Sciatic nerve (tissue), 2 donors: ENCODE data around the gene CCDC136. TPM values are rescaled to one million over a fixed set of nuclear protein-coding genes. Genes with fewer than 3 reads are reported as not detected.

Experiments
- ATAC-seq: fragments of 200-7000 bp; cut with Tn5 transposase; one replicate; pipeline ENCODE4 v1.9.1; 2020; ENCODE audit warnings: mild to moderate bottlenecking, moderate library complexity
- DNase-seq: peaks from one replicate; pipeline ENCODE4 v3.0.0-alpha.2; 2020; ENCODE audit warnings: low spot score
- intact Hi-C: fragments of 100-400 bp; cut with DNase I; formaldehyde crosslinking; loops from one replicate; pipeline ENCODE4 v1.14.2; 2022
- total RNA-seq: library from RNA; stranded (reverse); fragmentation: NEBNext Ultra II Directional; extraction: Animal tissue kit (Norgen Biotek cat#: 25700); gene quantifications from one replicate; pipeline ENCODE4 v1.2.1, GENCODE V29; 2021
- donor health status: DM: no; HTN: no; CAD: no.
- donor health status: DM: no; HTN: no; CAD: no.

Gene CCDC136
- total RNA-seq, 1 donor from 2014 or later: 5.9 TPM

DNA sequence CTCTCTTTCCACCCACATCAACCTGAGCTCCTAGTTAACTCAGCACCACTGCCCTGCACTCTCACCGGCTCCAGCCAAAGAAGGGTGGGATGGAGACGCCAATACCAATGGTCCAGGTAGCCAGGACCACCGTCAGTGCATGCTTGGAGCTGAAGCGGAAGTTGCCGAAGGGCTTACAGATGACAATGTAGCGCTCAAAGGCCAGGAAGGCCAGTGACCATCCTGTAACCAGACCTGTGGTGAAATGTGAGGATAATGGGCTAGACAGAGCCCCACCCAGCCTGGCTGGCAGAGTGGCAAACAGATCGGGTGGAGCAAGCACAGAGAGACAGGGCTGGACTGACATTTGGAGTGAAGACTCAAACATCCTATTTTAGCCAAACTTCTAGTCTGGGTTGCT lies 16.8 kb upstream of the CCDC136 start:
- ATAC-seq (no peak), DNase-seq (no peak)
- intact Hi-C loops: no loop called here

DNA sequence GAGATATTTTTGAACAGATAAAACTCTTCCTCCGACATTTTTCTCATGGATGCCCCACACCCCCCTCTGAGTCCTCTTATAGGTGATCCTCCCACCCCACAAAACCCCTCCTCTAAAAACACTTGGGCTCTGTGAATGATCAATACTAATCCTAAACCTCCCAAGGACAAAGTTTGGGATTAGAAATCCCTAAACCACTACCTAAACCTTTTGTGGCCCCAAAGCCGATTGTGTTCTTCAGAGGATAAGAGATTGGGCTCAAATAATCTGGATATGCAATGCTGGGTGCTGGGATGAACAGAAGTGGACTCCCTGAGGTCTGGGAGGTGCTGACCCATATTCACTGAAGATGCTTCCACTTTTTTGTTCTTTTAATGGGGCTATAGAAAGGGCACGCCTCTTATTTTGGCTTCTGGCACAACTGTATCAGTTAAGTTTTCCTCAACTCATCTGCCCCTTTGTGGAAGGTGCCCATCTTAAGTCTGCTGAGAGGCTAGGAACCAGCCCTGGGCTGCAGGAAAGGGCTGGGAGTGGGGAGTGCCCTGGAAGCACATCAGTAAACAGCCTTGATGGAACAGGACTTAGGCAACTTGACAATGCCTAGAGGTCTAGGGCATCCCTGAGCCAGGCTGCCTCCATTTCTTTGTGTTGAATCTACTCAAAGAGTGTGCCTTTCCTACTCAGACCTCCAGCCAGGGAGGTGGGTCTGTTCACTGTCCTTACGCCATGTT lies 15.9 kb upstream of the CCDC136 start, which contains the start of gene OPN1SW:
Gene OPN1SW (minus strand): TSS at position 51 of the 731 bp plus-strand sequence. CDS start 13 bp downstream, at position 38.
- intact Hi-C loops: no loop called here
- ATAC-seq (no peak), DNase-seq (no peak)

DNA sequence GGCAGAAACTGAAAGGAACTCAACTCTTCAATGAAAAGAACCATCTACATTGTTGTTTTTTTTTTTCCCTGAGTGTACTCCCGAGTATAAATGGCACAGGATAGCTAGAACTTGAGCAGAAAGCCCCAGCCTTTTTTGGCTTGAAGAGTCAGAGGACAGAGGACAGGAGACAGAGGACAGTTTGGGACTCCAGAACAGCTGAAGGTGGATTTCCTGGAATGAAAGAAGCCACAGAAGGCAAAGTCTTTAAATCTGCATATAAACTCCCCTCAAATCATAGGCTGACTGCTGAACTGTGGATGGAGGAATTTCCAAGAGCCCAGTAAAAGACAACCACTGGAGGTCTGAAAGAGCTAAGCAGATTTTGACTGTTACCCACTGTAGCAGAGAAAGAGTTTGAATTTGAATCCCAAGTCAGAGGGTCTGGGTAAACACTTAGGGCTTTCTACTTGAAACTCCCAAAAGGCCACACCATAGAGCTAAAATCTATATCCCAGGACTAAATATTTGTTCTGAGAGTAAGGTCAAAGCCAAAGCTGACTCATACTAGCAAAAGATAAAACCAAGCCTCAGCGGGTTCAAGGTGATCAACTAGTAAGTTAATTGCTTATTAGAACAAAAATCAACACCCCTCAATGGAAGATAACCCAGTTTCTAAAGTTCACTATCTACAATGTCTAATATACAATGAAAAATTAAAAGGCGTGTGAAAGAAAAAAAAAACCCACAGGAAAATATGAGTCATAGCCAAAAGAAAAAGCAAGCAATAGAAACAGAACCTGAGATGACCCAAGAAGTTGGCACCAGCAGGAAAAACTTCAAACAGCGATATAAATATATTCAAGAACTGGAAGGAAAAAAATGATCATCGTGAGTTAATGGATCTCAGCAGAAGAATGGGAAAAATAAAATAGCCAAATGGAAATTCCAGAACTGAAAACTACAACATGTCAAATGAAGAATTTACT lies 14.3 kb upstream of the CCDC136 start:
- no peak for ATAC-seq
- no peak for DNase-seq
- intact Hi-C loops: no loop called here

DNA sequence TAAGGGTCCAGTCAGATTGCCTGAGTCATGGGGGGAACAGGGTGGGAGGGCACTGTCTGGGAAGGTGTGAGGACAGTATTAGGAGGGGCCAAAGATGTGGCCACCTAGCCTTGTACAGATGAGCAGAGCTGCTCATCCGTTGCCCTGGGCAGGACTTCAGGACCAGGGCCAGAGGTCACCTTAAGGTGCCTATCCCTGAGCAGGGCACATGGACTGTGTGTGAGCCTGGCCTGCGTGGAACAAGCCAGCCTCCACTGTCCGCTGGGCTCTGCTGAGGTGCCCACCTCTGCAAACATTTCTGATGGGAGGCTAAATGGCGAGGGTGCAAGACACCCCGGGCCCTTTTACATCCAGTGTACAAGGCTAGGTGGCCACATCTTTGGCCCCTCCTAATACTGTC lies 12.8 kb upstream of the CCDC136 start:
- DNase-seq: no peak
- intact Hi-C loops: no loop called here
- ATAC-seq: no peak

DNA sequence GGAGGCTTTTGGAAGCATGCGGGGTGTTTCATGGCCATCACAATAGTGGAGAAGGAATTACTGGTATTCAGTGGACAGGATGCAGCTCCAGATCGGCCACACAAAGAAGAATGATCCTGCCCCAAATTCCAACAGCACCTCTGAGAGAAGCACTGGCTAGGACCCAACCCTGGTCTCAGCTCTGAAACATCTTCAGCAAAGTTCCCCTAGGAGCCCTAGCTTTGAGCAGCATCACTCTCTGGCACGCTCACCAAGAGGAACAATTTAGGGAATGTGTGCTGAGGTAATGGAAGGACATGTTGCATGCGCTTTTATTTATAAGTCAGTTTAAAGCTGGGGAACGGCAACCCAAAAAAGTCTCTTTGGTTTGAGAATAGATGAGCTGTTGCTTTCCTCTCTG lies 10.6 kb upstream of the CCDC136 start:
- DNase-seq (no peak), ATAC-seq (peak; percentile 80)
- intact Hi-C loops: no loop called here

DNA sequence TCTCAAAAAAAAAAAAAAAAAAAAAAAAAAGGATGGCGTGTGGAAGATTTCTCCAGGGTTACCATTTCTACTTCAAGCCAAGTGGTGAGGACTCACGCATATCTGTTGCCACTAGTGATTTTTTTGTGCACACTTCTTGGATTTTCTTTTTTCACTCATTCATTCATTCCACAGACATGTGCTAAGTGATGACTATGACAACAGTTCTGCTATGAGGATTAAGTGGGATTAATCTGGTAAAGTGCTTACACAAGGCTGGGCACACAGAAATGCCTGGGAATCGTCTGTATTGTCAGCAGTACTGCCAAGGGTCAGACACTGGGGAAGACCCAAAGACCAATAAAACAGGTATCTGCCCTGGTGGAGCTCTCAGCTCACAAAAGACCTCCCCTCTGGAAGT lies 9.9 kb upstream of the CCDC136 start:
- DNase-seq (no peak), ATAC-seq (no peak)
- intact Hi-C loops: no loop called here

DNA sequence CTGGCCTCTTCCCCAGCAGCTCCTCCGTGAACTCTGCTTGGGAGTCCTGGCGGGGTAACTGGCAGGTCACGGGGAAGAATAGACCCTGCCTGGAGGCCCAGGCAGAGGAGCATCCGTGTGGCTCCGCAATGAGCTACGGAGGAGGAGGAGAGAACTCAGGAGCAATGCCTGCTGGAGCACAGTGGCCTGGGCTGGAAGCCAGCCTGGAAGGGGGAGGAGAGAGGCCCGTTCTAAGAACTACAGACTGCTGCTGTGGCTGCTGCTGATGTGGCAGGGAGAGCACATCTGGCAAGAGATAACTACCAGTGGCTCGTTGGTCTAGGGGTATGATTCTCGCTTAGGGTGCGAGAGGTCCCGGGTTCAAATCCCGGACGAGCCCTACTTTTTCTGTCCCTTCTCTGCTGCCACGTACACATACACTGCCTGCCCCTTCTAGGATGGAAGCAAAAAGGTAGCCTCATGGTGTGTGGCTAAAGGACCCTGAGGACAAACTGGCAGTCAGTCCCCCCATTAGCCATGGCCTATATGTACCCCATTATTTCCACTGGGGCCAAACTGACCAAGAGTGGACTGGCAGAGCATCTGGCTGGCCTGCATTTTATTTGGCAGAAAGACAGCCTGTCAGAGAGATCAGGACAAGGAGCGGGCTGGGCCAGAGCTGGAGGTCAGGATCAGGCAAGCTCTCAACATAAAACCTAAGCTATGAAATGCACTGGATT lies 8.5 kb upstream of the CCDC136 start:
- intact Hi-C loops: no loop called here
- ATAC-seq (peak; percentile 90), DNase-seq (peak; percentile 77)

DNA sequence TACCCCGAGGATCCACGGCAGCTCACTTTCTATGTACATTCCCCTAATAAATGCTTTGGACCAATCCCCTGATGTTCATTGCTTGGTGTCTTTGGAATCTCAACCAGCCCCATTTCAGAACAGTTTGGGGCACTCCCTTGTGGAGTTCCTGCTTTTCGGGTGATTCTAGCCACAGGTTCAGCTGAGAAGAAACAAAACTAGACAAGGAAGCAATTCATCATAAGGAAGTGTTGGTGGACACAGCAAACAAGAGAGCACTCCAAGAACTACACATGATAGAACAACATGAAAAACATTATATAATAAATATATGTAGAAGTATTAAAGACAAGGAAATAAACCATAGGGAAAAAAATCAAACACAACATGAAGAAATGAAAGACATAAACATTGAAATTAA lies 6.0 kb upstream of the CCDC136 start:
- no peak for ATAC-seq
- intact Hi-C loops: no loop called here
- no peak for DNase-seq

DNA sequence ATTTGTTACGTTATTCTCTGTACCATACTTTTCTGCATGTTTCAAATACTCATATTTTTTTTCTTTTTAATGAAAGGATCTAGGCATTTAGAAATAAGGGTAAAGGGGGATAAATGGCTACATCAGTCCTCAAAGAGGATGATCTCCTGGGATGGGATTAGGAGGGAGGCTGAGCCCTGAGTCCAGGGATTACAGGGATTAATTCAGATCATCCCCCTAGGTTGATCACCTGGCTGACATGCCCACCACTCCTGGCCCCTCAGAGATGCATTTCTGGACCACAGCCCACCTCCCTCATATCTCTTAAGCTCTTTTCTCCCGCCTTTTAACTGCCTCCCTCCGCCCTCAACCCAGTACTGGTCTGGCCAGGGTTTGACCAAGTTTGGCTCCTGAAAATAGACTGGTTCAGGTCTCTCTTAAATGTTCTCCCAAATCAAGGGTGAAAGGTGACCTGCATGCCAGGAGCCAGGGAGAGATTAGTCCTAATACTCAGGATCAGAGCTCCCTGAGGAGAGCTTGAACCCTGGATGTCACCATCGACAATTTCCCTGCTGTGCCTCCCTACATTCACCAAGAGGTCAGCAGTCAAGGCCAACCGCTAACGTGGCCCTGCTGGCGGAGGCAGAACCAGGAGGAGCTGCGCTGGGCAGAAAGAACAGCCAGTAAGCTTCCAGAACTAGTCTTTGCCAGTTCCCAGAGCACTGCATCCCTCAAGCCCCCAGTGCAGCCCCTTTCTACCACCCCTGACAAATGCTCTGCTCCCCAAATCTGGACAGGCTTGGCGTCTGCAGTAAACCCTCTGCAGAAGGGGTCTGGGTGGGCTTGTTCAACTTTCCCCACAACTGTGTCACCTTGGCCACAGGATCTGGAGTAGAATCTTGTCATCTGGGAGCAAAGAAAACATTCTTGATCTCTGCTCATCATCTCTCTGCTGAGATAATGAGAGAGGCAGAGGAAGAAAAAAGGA lies 3.0 kb upstream of the CCDC136 start:
- ATAC-seq: no peak
- DNase-seq: no peak
- intact Hi-C loops: no loop called here

DNA sequence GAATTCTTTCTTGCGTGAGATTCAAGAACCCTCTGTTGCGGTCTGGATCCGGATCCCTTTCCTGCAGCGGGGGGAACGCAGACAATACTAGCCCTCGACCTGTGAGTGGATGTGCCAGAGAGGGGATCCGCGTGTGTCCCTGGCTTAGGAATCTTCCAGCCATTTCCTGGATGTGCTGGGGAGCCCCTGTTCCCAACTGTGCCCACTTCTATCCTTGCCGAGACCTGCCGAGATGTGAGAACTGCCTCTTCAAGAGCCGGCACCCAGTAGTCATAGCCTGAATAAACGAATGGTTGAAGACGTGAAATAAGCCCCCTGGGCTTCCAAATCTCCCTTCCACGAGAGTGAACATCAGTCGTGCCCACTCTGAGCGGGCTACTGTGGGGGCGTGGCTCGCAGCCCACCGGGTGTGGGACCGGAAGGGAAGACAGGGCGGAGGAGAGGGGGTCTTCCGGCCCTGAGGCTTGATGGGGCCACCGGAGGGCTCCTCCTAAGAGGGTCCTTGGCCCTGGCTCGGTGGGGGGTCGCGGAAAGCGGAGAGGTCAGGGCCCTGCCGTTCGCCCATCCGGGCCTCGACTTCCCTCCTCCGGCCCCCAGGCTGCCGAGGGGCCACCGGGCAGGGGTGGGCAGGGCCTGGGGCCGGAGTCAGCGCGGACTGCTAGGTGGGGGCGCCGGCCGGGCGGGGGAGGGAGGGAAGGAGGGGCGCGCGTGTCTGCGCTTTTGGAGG lies 1.3 kb upstream of the CCDC136 start:
- ATAC-seq (peak; percentile 41), DNase-seq (no peak)
- intact Hi-C loops: no loop called here

DNA sequence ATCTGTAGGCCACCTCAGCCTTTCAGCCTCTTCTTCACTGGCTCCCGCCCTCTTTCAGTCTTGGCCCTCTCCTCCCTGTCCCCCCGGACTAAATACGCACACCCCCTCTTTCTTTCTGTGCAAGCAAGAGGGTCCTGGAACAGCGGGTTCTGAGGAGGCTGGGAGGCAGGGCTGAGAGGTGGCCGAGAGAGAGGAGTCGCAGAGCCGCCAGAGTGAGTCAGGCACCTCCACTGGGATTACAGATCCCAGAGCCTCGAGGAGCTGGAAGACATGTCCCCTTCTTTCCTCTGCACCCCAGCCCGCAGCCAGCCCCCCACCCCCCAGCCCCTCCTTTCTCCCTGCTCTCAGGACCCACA lies 182 bp downstream of the CCDC136 start:
- DNase-seq: no peak
- ATAC-seq: peak; percentile 11
- intact Hi-C loops: no loop called here

DNA sequence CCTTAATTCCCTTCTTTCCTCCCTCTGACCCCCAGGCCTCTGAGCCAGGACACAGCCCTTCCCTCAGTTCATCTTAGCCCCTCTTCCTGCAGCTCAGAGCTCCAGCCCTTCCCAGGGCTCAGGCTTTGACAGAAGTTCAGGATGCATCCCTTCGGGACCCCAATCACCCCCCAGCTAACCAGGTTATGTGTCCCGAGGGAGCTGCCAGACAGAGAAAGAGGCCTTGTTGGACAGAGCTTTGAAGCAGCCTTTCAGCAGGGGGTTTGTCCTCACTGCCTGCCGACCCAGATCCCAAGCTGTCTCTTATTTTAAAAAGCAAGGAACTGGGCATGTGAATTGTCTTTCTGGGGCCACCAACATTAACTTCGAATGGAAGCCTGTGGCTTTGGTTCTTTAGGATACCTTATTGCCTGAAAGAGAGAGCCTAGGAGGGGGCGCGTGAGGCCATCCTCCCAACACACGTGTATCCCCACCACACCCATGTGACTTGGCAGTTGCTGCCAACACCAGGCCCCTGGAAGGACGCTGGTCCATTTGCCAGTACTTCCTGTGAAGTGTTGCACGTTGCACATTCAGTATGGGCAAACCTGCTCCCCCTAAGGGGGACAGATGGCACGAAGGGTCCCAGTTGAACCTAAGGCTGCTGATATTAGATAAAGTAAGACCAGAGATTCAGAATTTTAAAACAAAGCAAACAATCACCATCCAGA lies 858 bp downstream of the CCDC136 start:
- no peak for DNase-seq
- intact Hi-C loops: no loop called here
- no peak for ATAC-seq

DNA sequence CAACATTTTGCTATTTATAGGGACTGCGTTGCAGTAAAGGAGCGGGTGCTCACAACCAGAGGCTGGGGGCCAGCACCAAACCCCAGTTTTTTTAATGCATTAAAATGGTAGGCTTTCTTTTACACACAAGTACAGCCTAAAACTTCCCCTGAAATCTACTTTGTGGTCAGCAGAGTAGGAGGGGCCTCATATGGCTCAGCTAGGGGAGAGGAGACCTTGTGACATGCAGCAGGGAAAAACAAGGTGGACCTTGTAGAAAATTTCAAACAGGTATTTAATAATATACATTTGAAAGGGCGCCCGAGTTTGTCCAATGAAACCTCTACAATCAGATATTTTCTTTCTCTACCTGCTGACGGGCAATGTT lies 1.4 kb downstream of the CCDC136 start:
- no peak for DNase-seq
- intact Hi-C loops: no loop called here
- ATAC-seq: no peak

DNA sequence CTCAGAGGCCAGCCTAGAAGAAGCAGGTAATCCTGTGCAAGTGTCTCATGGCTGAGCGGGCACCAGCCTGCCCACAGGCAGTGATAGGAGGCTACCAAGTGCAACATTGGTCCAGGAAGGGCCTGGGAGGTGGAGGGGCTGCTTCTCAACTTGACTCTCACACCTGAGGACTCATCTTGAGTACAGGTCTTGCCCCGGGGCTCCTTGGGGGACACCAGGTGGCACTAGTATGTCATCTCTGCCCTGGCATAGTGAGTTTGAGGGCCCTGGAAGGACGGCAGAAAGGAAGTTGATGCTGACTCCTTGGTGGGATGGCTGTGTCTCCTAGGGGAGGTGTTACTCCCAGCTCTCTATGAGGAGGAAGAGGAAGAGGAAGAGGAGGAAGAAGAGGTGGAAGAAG lies 2.3 kb downstream of the CCDC136 start:
- DNase-seq (no peak), ATAC-seq (no peak)
- intact Hi-C loops: no loop called here

DNA sequence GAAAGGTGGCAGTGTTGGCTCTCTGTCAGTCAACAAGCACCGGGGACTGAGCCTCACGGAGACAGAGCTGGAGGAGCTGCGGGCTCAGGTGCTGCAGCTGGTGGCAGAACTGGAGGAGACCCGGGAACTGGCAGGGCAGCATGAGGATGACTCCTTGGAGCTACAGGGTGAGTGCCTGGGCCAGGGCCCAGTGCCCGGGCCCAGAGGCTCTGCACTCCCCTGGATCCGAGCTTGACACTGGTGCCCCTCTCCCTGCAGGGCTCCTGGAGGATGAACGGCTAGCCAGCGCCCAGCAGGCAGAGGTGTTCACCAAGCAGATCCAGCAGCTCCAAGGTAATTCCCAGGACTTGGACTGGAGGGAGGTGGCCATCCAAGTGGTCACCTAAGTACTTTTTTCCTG lies 2.7 kb downstream of the CCDC136 start:
- DNase-seq (no peak), ATAC-seq (no peak)
- intact Hi-C loops: no loop called here

DNA sequence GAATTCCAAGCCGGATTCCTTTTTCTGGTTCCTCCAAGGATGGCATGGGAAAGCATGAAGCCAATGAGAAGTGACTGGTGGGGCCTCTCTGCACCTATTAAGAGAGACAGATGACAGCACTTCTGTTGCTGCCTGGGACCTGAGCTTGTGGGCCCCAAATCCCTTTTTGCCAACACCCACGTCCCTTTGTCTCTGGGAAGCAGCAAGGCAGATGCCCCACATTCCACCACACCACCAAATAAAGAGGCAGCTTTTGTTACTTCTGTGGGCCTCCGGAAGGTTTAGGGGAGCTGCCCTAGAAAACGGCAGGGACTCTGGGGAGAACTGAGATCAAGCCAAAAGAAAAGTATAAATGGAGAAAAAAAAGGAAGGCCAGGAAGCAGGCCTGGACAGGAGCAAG lies 3.4 kb downstream of the CCDC136 start:
- intact Hi-C loops: no loop called here
- ATAC-seq (no peak), DNase-seq (no peak)

DNA sequence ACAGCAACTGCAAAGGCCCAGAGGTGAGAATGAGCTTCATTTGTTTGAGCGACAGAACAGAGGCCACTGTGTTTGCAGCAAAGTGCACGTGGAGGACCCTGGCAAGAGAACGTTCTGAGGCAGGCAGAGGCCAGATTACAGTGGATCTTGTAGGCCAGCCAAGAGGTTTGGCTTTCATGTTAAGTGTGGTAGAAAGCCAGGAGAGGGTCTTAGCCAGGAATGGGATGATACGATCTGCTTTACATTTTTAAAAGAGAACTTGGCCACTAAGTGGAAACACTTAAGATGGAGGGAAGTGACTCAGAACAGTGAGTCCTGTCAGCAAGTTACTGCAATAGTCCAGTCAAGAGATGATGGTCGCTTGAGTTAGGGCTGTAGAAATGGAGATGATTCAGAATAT lies 4.6 kb downstream of the CCDC136 start:
- DNase-seq: no peak
- no peak for ATAC-seq
- intact Hi-C loops: no loop called here
